CD14-positive monocyte (primary cell): ENCODE results near the gene PPP1R13B. TPM values are rescaled to one million over a fixed set of nuclear protein-coding genes. Genes with fewer than 3 reads are reported as not detected.

ENCODE experiments used
- DNase-seq, 3 donors: peaks; one replicate each; pipeline ENCODE4 v3.0.0-alpha.2; 2011 to 2022
- H2AFZ ChIP-seq: 2 replicates; pipeline ENCODE4 v1.6.0; 2012; ENCODE audit warnings: mild to moderate bottlenecking, low read depth, low read length, inconsistent platforms; ENCODE audit not compliant: insufficient read depth, poor library complexity, severe bottlenecking
- H3K27ac ChIP-seq, 2 donors: 1 replicate in 1 of 2; 2 replicates in 1 of 2; pipeline ENCODE4 v1.5.1; 2012 to 2013; ENCODE audit warnings: low read length in 2 of 2, control low read depth in 1 of 2, inconsistent platforms in 1 of 2, low read depth in 1 of 2, mild to moderate bottlenecking in 1 of 2
- H3K27me3 ChIP-seq, 2 donors: one replicate each; pipeline versions ENCODE4 v1.6.0 to v1.6.1; 2011 to 2013; ENCODE audit warnings: low read length in 2 of 2; ENCODE audit not compliant: control insufficient read depth in 2 of 2, insufficient read depth in 2 of 2
- H3K36me3 ChIP-seq, 2 donors: replicated peaks in 1 of 2; 1 replicate in 1 of 2; 2 replicates in 1 of 2; pipeline versions ENCODE4 v1.5.1 to v1.6.1; 2012 to 2013; ENCODE audit warnings: low read length in 2 of 2, control low read depth in 1 of 2, inconsistent platforms in 1 of 2, mild to moderate bottlenecking in 1 of 2; ENCODE audit not compliant: insufficient read depth in 2 of 2, control insufficient read depth in 1 of 2
- H3K4me1 ChIP-seq, 2 donors: 1 replicate in 1 of 2; 2 replicates in 1 of 2; pipeline versions ENCODE4 v1.5.1 to v1.6.1; 2012 to 2013; ENCODE audit warnings: low read length in 2 of 2, control low read depth in 1 of 2, inconsistent platforms in 1 of 2, mild to moderate bottlenecking in 1 of 2, moderate library complexity in 1 of 2; ENCODE audit not compliant: insufficient read depth in 2 of 2, control insufficient read depth in 1 of 2
- H3K4me2 ChIP-seq: replicated peaks from 2 replicates; pipeline ENCODE3; 2012; ENCODE audit warnings: low read length, moderate library complexity, mild to moderate bottlenecking; ENCODE audit not compliant: poor library complexity, severe bottlenecking; ENCODE audit errors: extremely low read depth
- H3K4me3 ChIP-seq, 3 experiments: fragments of 200-600 bp in 1 of 3; sonication (generic) in 1 of 3; replicated peaks in 1 of 3; 1 replicate in 2 of 3; 2 replicates in 1 of 3; pipeline ENCODE4 v1.5.1; 2011 to 2013; ENCODE audit warnings: low read length in 3 of 3, mild to moderate bottlenecking in 3 of 3, control low read depth in 2 of 3, low read depth in 2 of 3, inconsistent platforms in 1 of 3, moderate library complexity in 1 of 3
- H3K79me2 ChIP-seq: 2 replicates; pipeline ENCODE4 v1.6.0; 2012; ENCODE audit warnings: mild to moderate bottlenecking, control low read depth, inconsistent platforms, low read length, moderate library complexity; ENCODE audit not compliant: insufficient read depth
- H3K9ac ChIP-seq: 2 replicates; pipeline ENCODE4 v1.6.0; 2017; ENCODE audit warnings: low read length, mild to moderate bottlenecking; ENCODE audit not compliant: insufficient read depth, poor library complexity, severe bottlenecking
- H3K9me3 ChIP-seq, 2 donors: replicated peaks in 1 of 2; 1 replicate in 1 of 2; 2 replicates in 1 of 2; pipeline versions ENCODE4 v1.5.1 to v1.6.1; 2012 to 2013; ENCODE audit warnings: low read length in 2 of 2, control low read depth in 1 of 2; ENCODE audit not compliant: control insufficient read depth in 1 of 2, insufficient read depth in 1 of 2
- H4K20me1 ChIP-seq: 2 replicates; pipeline ENCODE4 v1.6.0; 2012; ENCODE audit warnings: mild to moderate bottlenecking, low read length, control low read depth, moderate library complexity; ENCODE audit not compliant: insufficient read depth
- H3K27ac Mint-ChIP-seq, 7 donors: one replicate each; pipeline ENCODE4 v1.8.0; 2020; ENCODE audit warnings: mild to moderate bottlenecking in 7 of 7, mixed read lengths in 7 of 7, moderate library complexity in 6 of 7, inconsistent platforms in 2 of 7
- H3K27me3 Mint-ChIP-seq, 3 donors: one replicate each; pipeline ENCODE4 v1.8.0; 2021 to 2022; ENCODE audit warnings: low read depth in 3 of 3, mild to moderate bottlenecking in 3 of 3, mixed read lengths in 3 of 3, moderate library complexity in 3 of 3, inconsistent platforms in 1 of 3
- H3K36me3 Mint-ChIP-seq, 2 donors: one replicate each; pipeline ENCODE4 v1.8.0; 2020; ENCODE audit warnings: mixed read lengths in 2 of 2, inconsistent platforms in 1 of 2, mild to moderate bottlenecking in 1 of 2
- H3K4me1 Mint-ChIP-seq: one replicate; pipeline ENCODE4 v1.8.0; 2020; ENCODE audit warnings: mild to moderate bottlenecking, mixed read lengths
- H3K4me3 Mint-ChIP-seq, 2 donors: one replicate each; pipeline ENCODE4 v1.8.0; 2020; ENCODE audit warnings: mild to moderate bottlenecking in 2 of 2, mixed read lengths in 2 of 2, moderate library complexity in 1 of 2
- H3K9me3 Mint-ChIP-seq, 7 donors: one replicate each; pipeline ENCODE4 v1.8.0; 2020 to 2022; ENCODE audit warnings: mixed read lengths in 7 of 7, mild to moderate bottlenecking in 6 of 7, moderate library complexity in 6 of 7, inconsistent platforms in 2 of 7
- WGBS: methylation state at CpG from one replicate; pipeline ENCODE4 v1.1.5; 2013; ENCODE audit warnings: missing lambda C conversion rate; ENCODE audit not compliant: insufficient coverage; 5-methylcytosine and 5-hydroxymethylcytosine counted together
- intact Hi-C, 2 donors: fragments of 100-400 bp; cut with micrococcal nuclease; formaldehyde crosslinking; loops; one replicate each; pipeline versions ENCODE4 v1.15.0 to v1.15.1; 2023
- polyA plus RNA-seq, 3 donors: library from polyadenylated mRNA; depleted of rRNA in 1 of 3; unstranded in 2 of 3; stranded (reverse) in 1 of 3; fragments of 300-500 nt in 2 of 3; fragments of >200 nt in 1 of 3; fragmentation: Illumina TruSeq in 2 of 3; gene quantifications; 1 replicate in 2 of 3; 2 replicates in 1 of 3; pipeline ENCODE4 v1.2.3, GENCODE V29; 2012 to 2021
- TF ChIP-seq, protein P1 (sequence below): fragments of 200-600 bp; IDR thresholded peaks from one replicate; pipeline ENCODE4 v1.8.0; 2022; ENCODE audit warnings: antibody characterized with exemption, mild to moderate bottlenecking

PPP1R13B gene
- polyA plus RNA-seq, 3 donors = 0.48 to 1.1 (median 0.99) TPM

GRCh38 chr14:103688441-103688840 is 158.9 kb downstream of the PPP1R13B start:
- Histone ChIP-seq H3K36me3 (peaks cover 83 to 97% of the 10 kb centered on the region in 2 donors), H3K4me2 (no peak overlapping the region), H3K27me3 (no peaks in the 10 kb centered on the region), H2AFZ (no peak overlapping the region), H3K9ac (no peak overlapping the region), H3K4me3 (no peak overlapping the region), H3K9me3 (no peaks in the 10 kb centered on the region), H3K4me1 (no peaks in the 10 kb centered on the region), H4K20me1 (peaks cover 57% of the 10 kb centered on the region), H3K79me2 (no peaks in the 10 kb centered on the region), H3K27ac (no peak overlapping the region)
- Mint-ChIP-seq H3K36me3 (peaks cover 73 to 86% of the 10 kb centered on the region in 2 donors), H3K27me3 (peaks cover 0 to 1% (median under 1%) of the 10 kb centered on the region in 3 donors), H3K27ac (no peak overlapping the region), H3K4me3 (no peak overlapping the region), H3K9me3 (peaks cover 0 to 4% (median 0%) of the 10 kb centered on the region in 7 donors), H3K4me1 (no peaks in the 10 kb centered on the region)
- intact Hi-C loops = loop anchor here in 1 of 2 donors (10.0 kb wide), 1 partner anchor 114 kb away; no protein-coding TSS in a partner anchor
- TF ChIP-seq, protein P1, sequence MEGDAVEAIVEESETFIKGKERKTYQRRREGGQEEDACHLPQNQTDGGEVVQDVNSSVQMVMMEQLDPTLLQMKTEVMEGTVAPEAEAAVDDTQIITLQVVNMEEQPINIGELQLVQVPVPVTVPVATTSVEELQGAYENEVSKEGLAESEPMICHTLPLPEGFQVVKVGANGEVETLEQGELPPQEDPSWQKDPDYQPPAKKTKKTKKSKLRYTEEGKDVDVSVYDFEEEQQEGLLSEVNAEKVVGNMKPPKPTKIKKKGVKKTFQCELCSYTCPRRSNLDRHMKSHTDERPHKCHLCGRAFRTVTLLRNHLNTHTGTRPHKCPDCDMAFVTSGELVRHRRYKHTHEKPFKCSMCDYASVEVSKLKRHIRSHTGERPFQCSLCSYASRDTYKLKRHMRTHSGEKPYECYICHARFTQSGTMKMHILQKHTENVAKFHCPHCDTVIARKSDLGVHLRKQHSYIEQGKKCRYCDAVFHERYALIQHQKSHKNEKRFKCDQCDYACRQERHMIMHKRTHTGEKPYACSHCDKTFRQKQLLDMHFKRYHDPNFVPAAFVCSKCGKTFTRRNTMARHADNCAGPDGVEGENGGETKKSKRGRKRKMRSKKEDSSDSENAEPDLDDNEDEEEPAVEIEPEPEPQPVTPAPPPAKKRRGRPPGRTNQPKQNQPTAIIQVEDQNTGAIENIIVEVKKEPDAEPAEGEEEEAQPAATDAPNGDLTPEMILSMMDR = no peak
- no peak for DNase-seq
- 93% methylated on average over 3 of the region's 5 CpGs for WGBS

- no peak overlapping the region for H2AFZ ChIP-seq
- H3K79me2 ChIP-seq = no peaks in the 10 kb centered on the region
- H3K4me1 ChIP-seq = no peaks in the 10 kb centered on the region
- H3K4me1 Mint-ChIP-seq = no peaks in the 10 kb centered on the region
- no peak for DNase-seq
- H3K27me3 Mint-ChIP-seq = peaks cover 0 to 2% (median 1%) of the 10 kb centered on the region in 3 donors
- H3K9me3 Mint-ChIP-seq = peaks cover 0 to 4% (median 0%) of the 10 kb centered on the region in 7 donors
- peaks cover 74 to 86% of the 10 kb centered on the region in 2 donors for H3K36me3 Mint-ChIP-seq
- H3K4me3 ChIP-seq = no peak overlapping the region
- H3K36me3 ChIP-seq = peaks cover 83 to 97% of the 10 kb centered on the region in 2 donors
- H3K27ac Mint-ChIP-seq = no peak overlapping the region
- intact Hi-C loops = loop anchor here in 1 of 2 donors (10.0 kb wide), 1 partner anchor 113 kb away; no protein-coding TSS in a partner anchor
- TF ChIP-seq, protein P1 = no peak
- no peak overlapping the region for H3K9ac ChIP-seq
- no peaks in the 10 kb centered on the region for H3K9me3 ChIP-seq
- peaks cover 56% of the 10 kb centered on the region for H4K20me1 ChIP-seq
- H3K4me3 Mint-ChIP-seq = no peak overlapping the region
- no peak overlapping the region for H3K27ac ChIP-seq
- no peak overlapping the region for H3K4me2 ChIP-seq
- H3K27me3 ChIP-seq = no peaks in the 10 kb centered on the region
- 100% methylated on average over 2 of the region's 4 CpGs for WGBS
Measured at GRCh38 chr14:103687712-103688111, 159.7 kb downstream of the PPP1R13B start.
